ENCODE measurements around the gene NLRP3. TPM values are rescaled to one million over a fixed set of nuclear protein-coding genes. Genes with fewer than 3 reads are reported as not detected.

NLRP3 gene
- total RNA-seq, 1 donor from 2014 or later: 7.4 TPM

DNA sequence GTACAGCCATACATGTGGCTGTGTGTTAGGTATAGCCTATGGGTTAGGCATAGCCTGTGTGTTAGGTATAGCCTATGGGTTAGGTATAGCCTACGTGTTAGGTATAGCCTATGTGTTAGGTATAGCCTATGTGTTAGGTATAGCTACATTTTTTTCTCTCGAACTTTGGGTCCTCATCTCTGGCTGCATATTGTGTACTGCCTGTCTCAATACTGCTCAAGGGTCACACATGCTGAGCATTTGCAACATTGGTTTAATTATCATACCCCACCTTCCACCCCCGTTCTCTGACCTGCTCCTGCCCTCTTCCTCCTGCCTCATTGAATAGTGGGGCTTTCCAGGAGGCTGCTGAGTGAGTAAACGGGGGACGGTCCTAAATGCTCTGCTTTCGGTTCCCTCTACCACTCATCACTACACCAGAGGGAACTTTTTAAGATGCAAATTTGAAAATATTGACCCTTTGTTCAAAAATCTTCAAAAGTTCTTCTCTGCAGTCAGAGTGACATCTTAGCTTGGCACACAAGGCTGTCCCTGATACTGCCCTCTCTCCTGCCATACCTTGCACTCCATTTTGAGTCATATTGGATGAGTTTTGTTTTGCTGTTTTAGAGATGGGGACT is 24.1 kb downstream of the NLRP3 start:
- DNase-seq (ENCODE audit: low read depth): no peak
- no peak for TF ChIP-seq CTCF (conservative IDR thresholded peaks at IDR 0.05; ENCODE audit: low read depth, low read length)

DNA sequence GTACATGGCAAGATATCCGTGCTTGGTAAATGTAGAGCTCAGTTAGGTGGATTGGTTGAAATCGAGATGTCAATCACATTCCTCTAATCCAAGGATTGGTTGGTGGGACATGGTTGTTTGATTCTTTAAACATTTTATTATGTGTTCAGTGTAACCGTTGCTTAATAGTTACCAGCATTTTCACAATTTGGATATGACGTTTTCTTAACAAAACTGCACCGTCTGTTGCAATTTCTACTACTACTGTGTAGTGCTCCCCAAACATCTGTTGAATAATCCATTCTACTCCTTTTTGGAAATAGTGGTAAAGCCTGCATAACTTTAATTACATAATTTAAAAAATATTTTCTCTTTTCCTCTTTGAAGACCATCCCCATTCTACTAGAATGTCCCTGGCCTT is 25.6 kb downstream of the NLRP3 start:
- DNase-seq (ENCODE audit: low read depth): no peak
- no peak overlapping the region for H3K4me3 ChIP-seq (ENCODE audit: low read depth, low read length)
- no peak for TF ChIP-seq CTCF (conservative IDR thresholded peaks at IDR 0.05; ENCODE audit: low read depth, low read length)

More for the DNA sequence above, 24.1 kb downstream of the NLRP3 start:
- no peak overlapping the region for H3K4me3 ChIP-seq (ENCODE audit: low read depth, low read length)

- TF ChIP-seq CTCF (conservative IDR thresholded peaks at IDR 0.05; ENCODE audit: low read depth, low read length): no peak
- no peak for DNase-seq (ENCODE audit: low read depth)
- H3K4me3 ChIP-seq (ENCODE audit: low read depth, low read length): no peak overlapping the region
Measured at GRCh38 chr1:247442164-247442563, 26.2 kb downstream of the NLRP3 start.

DNA sequence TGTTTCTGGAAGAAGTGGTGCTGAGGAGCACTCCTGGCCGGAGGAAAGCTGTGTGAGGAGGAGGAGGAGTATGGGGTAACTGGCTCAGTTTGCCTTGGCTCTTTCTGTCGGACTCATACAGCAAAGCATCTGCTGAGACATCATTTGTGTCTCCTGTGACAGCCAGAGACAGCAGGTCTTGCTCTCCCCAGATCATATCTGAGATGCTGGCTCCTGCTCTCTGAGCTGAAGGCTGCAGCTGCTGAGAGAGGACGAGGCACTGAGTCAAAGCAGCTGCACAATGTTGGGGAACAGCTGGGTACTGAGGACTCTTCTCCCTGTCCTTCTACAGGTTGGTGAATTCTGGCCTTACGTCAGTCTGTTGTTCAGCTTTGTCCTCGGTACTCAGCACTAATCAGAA is 27.7 kb downstream of the NLRP3 start:
- H3K4me3 ChIP-seq (ENCODE audit: low read depth, low read length): no peak overlapping the region
- DNase-seq (ENCODE audit: low read depth): no peak
- TF ChIP-seq CTCF (conservative IDR thresholded peaks at IDR 0.05; ENCODE audit: low read depth, low read length): no peak

DNA sequence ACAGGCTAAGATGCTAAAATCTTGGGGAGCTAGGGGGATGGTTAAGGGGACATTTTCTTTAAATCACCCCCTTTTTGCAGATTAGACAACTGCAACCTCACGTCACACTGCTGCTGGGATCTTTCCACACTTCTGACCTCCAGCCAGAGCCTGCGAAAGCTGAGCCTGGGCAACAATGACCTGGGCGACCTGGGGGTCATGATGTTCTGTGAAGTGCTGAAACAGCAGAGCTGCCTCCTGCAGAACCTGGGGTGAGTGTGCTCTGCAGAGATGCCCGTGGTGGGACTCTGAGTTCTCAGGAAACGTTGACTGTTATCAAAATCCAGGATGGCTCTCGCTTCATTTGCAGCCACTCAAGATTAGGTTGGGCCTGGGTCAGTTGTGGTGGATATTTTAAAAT is 28.6 kb downstream of the NLRP3 start:
- H3K4me3 ChIP-seq (ENCODE audit: low read depth, low read length): no peak overlapping the region
- DNase-seq (ENCODE audit: low read depth): no peak
- no peak for TF ChIP-seq CTCF (conservative IDR thresholded peaks at IDR 0.05; ENCODE audit: low read depth, low read length)

- H3K4me3 ChIP-seq (ENCODE audit: low read depth, low read length): no peak overlapping the region
- no peak for DNase-seq (ENCODE audit: low read depth)
- TF ChIP-seq CTCF (conservative IDR thresholded peaks at IDR 0.05; ENCODE audit: low read depth, low read length): no peak
Measured at GRCh38 chr1:247445526-247446356, 29.8 kb downstream of the NLRP3 start.
